ENCODE data around the gene FLNB.

Gene FLNB

GRCh38 chr3:58037141-58037910 lies 29.1 kb downstream of the FLNB start:
- H3K36me3 ChIP-seq (replicated peaks) = peaks cover 12% of the 10 kb centered on the region
- no peak overlapping the region for H3K27ac ChIP-seq
- no peak for DNase-seq
- no peak for TF ChIP-seq CTCF (IDR thresholded peaks at IDR 0.05; ENCODE audit: low read depth, low read length, missing control alignments)
- H3K27me3 ChIP-seq (replicated peaks) = no peaks in the 10 kb centered on the region
- in situ Hi-C loops (cut with HindIII; ENCODE audit: low pct_ligation_motif_present, low sequenced_read_pairs) = no loop called here
- no peak overlapping the region for H3K4me3 ChIP-seq (ENCODE audit: low read depth, low read length)

GRCh38 chr3:58038675-58039292 lies 30.6 kb downstream of the FLNB start:
- in situ Hi-C loops (cut with HindIII; ENCODE audit: low pct_ligation_motif_present, low sequenced_read_pairs) = no loop called here
- Histone ChIP-seq H3K27ac (no peak overlapping the region), H3K27me3 (replicated peaks) (no peaks in the 10 kb centered on the region), H3K36me3 (replicated peaks) (peaks cover 12% of the 10 kb centered on the region), H3K4me3 (ENCODE audit: low read depth, low read length) (no peak overlapping the region)
- no peak for DNase-seq
- TF ChIP-seq CTCF (IDR thresholded peaks at IDR 0.05; ENCODE audit: low read depth, low read length, missing control alignments) = no peak

DNA sequence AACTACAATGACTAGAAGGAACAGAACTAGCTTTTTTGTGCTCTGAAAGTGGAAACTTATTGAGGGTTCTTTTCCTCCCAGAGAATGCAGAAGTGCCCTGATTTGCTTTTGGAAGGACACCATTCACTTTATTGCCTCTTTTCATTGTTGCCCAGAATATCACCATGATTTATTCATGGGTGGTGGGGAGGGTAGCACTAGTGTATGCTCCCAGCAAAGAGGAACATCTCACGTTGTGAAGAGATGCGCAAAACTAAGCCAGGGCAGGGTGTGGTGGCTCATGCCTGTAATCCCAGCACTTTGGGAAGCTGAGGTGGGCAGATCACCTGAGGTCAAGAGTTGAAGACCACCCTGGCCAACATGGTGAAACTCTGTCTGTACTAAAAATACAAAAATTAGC lies 31.4 kb downstream of the FLNB start:
- H3K27me3 ChIP-seq (replicated peaks) = no peaks in the 10 kb centered on the region
- H3K27ac ChIP-seq = no peak overlapping the region
- in situ Hi-C loops (cut with HindIII; ENCODE audit: low pct_ligation_motif_present, low sequenced_read_pairs) = no loop called here
- DNase-seq = no peak
- TF ChIP-seq CTCF (IDR thresholded peaks at IDR 0.05; ENCODE audit: low read depth, low read length, missing control alignments) = no peak
- H3K4me3 ChIP-seq (ENCODE audit: low read depth, low read length) = no peak overlapping the region
- peaks cover 10% of the 10 kb centered on the region for H3K36me3 ChIP-seq (replicated peaks)

- DNase-seq = peak; percentile 41
- in situ Hi-C loops (cut with HindIII; ENCODE audit: low pct_ligation_motif_present, low sequenced_read_pairs) = no loop called here
- no peak for TF ChIP-seq CTCF (IDR thresholded peaks at IDR 0.05; ENCODE audit: low read depth, low read length, missing control alignments)
- peak overlapping the region; percentile 71 for H3K27ac ChIP-seq
- no peaks in the 10 kb centered on the region for H3K36me3 ChIP-seq (replicated peaks)
- H3K27me3 ChIP-seq (replicated peaks) = no peaks in the 10 kb centered on the region
- no peak overlapping the region for H3K4me3 ChIP-seq (ENCODE audit: low read depth, low read length)
Observed at GRCh38 chr3:58041182-58041825, 33.1 kb downstream of the FLNB start.

DNA sequence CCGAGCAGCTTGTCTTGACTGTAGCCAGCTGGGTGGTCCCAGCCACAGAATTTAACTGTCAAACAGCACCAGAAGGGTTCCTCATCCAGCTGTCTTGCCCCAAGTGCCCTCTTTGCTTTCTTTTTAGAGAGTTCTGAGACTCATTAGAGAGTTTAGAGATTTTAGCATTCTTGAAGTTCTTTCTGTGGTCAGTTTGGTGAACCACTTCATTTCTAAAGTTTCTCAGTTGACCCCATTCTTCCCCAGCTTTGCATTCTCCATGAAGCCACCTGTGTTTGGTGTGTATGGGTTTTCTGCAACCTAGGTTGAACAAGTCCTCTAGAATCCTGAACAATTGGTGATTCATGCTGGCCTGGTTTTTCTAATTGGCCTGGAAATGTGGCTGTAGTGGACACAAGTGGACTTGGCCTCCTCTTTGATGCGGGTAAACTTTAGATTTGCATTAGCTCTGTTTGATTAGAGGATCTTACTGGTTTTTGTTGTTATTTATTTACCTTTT lies 33.7 kb downstream of the FLNB start:
- Histone ChIP-seq H3K27ac (peak overlapping the region; percentile 71), H3K27me3 (replicated peaks) (no peaks in the 10 kb centered on the region), H3K36me3 (replicated peaks) (no peaks in the 10 kb centered on the region), H3K4me3 (ENCODE audit: low read depth, low read length) (no peak overlapping the region)
- no peak for TF ChIP-seq CTCF (IDR thresholded peaks at IDR 0.05; ENCODE audit: low read depth, low read length, missing control alignments)
- peak; percentile 72 for DNase-seq
- in situ Hi-C loops (cut with HindIII; ENCODE audit: low pct_ligation_motif_present, low sequenced_read_pairs) = no loop called here
